Spinal cord (tissue), 10 donors: Measurements from ENCODE around the gene THSD4. TPM values are rescaled to one million over a fixed set of nuclear protein-coding genes. Genes with fewer than 3 reads are reported as not detected.

Experiments used
- DNase-seq, 6 donors: peaks; one replicate each; pipeline versions ENCODE4 v3.0.0 to v3.0.0-alpha.2; 2013 to 2015; ENCODE audit warnings: low spot score in 6 of 6, low read depth in 4 of 6
- H3K27ac ChIP-seq: one replicate; pipeline ENCODE4 v1.5.1; 2013; ENCODE audit warnings: low read depth, low read length, control low read depth
- H3K27me3 ChIP-seq: one replicate; pipeline ENCODE4 v1.6.1; 2013; ENCODE audit warnings: low read length; ENCODE audit not compliant: control insufficient read depth, insufficient read depth
- H3K36me3 ChIP-seq: one replicate; pipeline ENCODE4 v1.6.1; 2013; ENCODE audit warnings: low read length; ENCODE audit not compliant: control insufficient read depth, insufficient read depth
- H3K4me1 ChIP-seq: one replicate; pipeline ENCODE4 v1.6.1; 2013; ENCODE audit warnings: low read length; ENCODE audit not compliant: control insufficient read depth, insufficient read depth
- H3K4me3 ChIP-seq: one replicate; pipeline ENCODE4 v1.5.1; 2013; ENCODE audit warnings: low read depth, low read length, control low read depth
- H3K9me3 ChIP-seq: one replicate; pipeline ENCODE4 v1.6.1; 2013; ENCODE audit warnings: low read length; ENCODE audit not compliant: control insufficient read depth, insufficient read depth
- WGBS: methylation state at CpG from one replicate; pipeline ENCODE4 v1.1.5; 2013; ENCODE audit warnings: missing lambda C conversion rate; ENCODE audit not compliant: insufficient coverage; 5-methylcytosine and 5-hydroxymethylcytosine counted together
- long read RNA-seq, 4 donors: transcript quantifications; one replicate each; lab custom pipeline, GENCODE V29; 2026
- polyA plus RNA-seq, 2 donors: library from polyadenylated mRNA; unstranded; fragments of 120-200 nt; gene quantifications; one replicate each; pipeline ENCODE4 v1.2.1, GENCODE V29; 2013; ENCODE audit not compliant: insufficient read length in 2 of 2
- total RNA-seq, 2 donors: library from RNA; depleted of rRNA in 1 of 2; stranded (reverse); fragments of 120-200 nt in 1 of 2; fragments of >200 nt in 1 of 2; gene quantifications; one replicate each; pipeline versions ENCODE4 v1.2.3 to v1.2.4, GENCODE V29; 2013 to 2014
- donor health status: healthy.

THSD4 gene
- total RNA-seq (100 to 1,000 TPM in 1 of 2 donors, 10 to 100 TPM in 1; 85.9 to 127 TPM), polyA plus RNA-seq (10 to 100 TPM; 18.2 to 40.6 TPM)
- long read RNA-seq, donor 1, partial matches to known transcripts = 21 of 25 reads
- long read RNA-seq, donor 1, other reads (novel, unspliced or antisense) = 0 of 25 reads
- long read RNA-seq, donor 2, partial matches to known transcripts = 0 of 1 reads
- long read RNA-seq, donor 2, other reads (novel, unspliced or antisense) = 0 of 1 reads
- long read RNA-seq, donor 3 = 0 reads
- long read RNA-seq, donor 4 = 0 reads

DNA sequence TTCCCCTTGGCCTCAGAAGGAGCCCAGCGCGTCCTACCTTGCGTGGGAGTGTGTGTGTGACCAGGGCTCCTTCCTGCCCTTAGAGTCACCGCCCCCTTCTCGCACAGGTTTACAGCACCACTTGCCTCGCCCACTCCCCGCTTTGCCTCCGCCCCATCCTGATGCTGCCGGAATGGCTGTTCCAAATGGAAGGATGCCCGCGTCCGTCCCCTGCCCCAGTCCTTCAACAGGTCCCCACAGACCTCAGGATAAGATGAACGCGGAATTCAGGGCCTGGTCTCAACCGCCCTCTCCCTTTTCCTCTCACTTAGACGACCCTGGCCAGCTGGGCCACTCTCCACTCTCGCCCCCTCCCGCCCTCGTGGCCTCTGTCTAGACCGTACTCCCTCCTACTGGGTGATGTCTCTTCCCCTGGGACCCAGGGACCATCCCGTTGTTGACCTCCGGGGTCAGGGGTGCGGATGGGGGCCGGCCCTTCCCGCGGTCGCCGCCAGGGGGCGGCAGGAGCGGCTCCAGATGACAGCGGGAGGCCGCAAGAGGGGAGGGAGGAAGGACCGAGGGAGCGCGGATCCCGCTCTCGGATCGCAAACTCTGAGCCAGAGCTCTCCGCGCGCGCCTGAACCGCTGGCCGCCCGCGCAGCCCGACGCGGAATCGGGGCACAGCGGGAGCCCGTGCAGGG is at the start of gene THSD4:
Gene THSD4 (plus strand): TSS at position 585 of the 680 bp plus-strand sequence.
- Histone ChIP-seq H3K27me3 (peaks cover 4% of the 10 kb centered on the region), H3K36me3 (no peaks in the 10 kb centered on the region), H3K4me3 (peak within 1 kb of the TSS; percentile 41), H3K9me3 (no peaks in the 10 kb centered on the region), H3K27ac (no peak within 1 kb of the TSS), H3K4me1 (peaks cover 11% of the 10 kb centered on the region)
- peak in 3 of 6 donors; percentile 48 to 82 (median 82) for DNase-seq
- WGBS = 11% methylated on average over 49 of the region's 52 CpGs

DNA sequence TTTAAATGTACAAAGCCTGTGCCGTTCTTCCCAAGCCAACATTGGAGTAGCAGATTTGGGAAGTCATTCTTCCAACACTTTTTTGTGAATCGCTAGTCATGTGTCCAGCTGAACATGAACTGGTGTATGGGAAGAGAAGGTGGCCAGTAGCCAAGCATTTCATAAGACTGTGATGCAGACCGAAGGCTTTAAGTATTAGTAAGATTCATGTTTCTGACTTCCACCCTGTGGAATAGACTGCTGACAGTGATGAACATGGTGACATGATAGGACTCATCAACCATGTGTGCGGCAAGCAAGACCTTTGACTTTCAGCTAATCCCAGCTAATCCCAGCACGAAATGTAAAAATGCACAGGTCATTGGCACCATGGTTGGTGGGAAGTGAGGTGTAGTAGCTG is 48.3 kb upstream of the THSD4 start:
- no peaks in the 10 kb centered on the region for H3K27me3 ChIP-seq
- 98% methylated on average over 4 of the region's 5 CpGs for WGBS
- no peaks in the 10 kb centered on the region for H3K4me1 ChIP-seq
- no peak for DNase-seq
- no peak overlapping the region for H3K27ac ChIP-seq
- no peak overlapping the region for H3K4me3 ChIP-seq
- no peaks in the 10 kb centered on the region for H3K9me3 ChIP-seq
- no peaks in the 10 kb centered on the region for H3K36me3 ChIP-seq

DNA sequence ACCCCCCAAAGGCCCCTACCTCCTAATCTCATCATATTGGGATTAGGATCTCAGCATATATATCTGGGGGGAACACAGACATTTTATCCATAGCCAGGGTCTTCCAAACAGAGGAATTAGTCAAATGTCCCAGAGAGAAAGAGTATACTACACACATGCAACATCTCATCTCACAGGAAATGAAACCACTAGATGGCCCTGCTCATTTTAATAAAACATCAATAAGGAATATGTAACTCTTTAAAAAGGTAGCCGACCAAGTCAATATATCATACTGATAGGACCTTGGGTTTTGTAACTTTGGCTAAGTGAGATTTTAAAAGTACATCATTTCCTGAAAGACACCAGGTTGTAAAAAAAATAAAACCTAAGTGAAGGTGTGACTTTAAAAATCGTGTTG is 45.6 kb upstream of the THSD4 start:
- H3K36me3 ChIP-seq = no peaks in the 10 kb centered on the region
- no peak overlapping the region for H3K4me3 ChIP-seq
- no peaks in the 10 kb centered on the region for H3K27me3 ChIP-seq
- DNase-seq = no peak
- 100% methylated on average over 1 of the region's 2 CpGs for WGBS
- no peaks in the 10 kb centered on the region for H3K4me1 ChIP-seq
- H3K27ac ChIP-seq = no peak overlapping the region
- H3K9me3 ChIP-seq = peaks cover 6% of the 10 kb centered on the region

DNA sequence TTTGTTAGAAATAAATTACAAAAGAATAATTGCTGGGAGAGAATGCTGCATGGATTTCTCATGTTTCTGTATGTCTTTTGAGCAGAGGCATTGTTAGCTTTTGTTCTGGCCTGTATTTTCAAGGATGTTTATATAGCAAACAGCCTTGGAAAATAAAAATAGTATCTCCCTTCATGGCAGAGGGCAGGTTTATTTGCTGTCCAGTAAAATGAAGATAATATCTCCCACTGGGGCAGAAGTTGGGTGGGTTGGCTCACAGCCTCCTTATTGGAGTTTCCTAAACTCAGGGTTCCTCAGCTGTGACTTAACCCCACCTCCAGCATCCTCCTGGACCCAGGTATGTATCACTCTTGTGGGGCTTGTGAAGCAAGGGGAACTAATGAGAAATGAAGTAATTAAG is 43.7 kb upstream of the THSD4 start:
- H3K27me3 ChIP-seq = no peaks in the 10 kb centered on the region
- no peaks in the 10 kb centered on the region for H3K4me1 ChIP-seq
- H3K36me3 ChIP-seq = no peaks in the 10 kb centered on the region
- H3K9me3 ChIP-seq = peaks cover 6% of the 10 kb centered on the region
- no peak overlapping the region for H3K27ac ChIP-seq
- DNase-seq = no peak
- no peak overlapping the region for H3K4me3 ChIP-seq

DNA sequence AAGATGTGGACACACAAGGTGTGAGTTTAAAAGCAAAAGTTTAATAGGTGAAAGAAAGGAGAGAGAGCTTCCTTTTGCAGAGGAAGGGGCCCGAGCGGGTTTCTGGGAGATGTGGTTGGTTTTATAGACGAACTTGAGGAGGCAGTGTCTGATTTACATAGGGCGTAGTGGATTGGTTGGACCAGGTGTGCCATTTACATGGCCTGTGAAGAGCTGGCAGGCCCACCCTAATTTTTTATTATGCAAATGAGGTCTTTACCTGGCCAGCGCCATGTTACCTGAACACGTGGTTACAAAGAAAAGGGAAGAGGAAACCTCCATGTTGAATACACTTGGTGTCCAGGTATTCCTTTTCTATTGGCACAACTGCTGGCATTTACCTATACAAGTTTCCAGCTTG is 42.8 kb upstream of the THSD4 start:
- H3K4me1 ChIP-seq = no peaks in the 10 kb centered on the region
- 93% methylated on average over 6 of the region's 6 CpGs for WGBS

DNA sequence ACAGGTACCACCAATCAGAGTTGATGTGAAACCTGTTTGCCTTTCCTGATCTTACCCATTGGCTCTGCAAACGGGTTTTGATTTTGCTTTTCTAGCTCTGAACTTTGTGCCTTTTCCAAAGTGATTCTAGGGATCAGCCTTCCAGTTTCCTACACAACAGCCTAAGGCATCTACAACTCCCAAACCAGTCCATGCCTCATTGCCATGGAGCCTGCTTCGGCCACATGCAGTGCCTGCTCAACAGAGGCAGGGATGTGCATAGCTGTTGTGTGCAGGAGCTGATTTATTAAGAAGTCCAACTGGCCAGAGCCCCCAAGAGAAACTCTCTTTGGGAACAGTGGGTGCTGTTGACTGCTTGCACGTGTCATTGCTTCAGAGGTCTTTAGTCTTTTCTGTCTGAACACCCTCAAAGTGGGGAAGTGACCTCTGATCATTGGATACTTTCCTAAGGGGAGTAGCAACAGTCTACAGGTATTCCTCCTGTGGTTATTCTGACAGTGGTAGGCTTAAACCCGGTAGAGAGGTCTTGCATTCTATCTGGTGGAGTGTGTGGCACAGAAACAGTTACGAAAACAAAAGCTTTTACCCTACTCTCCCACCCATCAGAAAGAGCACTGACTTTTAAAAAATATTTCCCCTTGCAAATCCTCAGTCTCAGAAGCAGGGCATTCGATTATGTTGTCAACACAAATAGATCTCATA is 36.6 kb upstream of the THSD4 start:
- H3K27ac ChIP-seq = no peak overlapping the region
- no peaks in the 10 kb centered on the region for H3K4me1 ChIP-seq
- H3K9me3 ChIP-seq = peaks cover 6% of the 10 kb centered on the region
- H3K36me3 ChIP-seq = no peaks in the 10 kb centered on the region
- H3K4me3 ChIP-seq = no peak overlapping the region
- no peak for DNase-seq
- 63% methylated on average over 3 of the region's 6 CpGs for WGBS
- H3K27me3 ChIP-seq = no peaks in the 10 kb centered on the region

More for the DNA sequence above, 42.8 kb upstream of the THSD4 start:
- DNase-seq = no peak
- H3K36me3 ChIP-seq = no peaks in the 10 kb centered on the region
- no peaks in the 10 kb centered on the region for H3K27me3 ChIP-seq
- H3K4me3 ChIP-seq = no peak overlapping the region
- H3K27ac ChIP-seq = no peak overlapping the region
- H3K9me3 ChIP-seq = peaks cover 6% of the 10 kb centered on the region

DNA sequence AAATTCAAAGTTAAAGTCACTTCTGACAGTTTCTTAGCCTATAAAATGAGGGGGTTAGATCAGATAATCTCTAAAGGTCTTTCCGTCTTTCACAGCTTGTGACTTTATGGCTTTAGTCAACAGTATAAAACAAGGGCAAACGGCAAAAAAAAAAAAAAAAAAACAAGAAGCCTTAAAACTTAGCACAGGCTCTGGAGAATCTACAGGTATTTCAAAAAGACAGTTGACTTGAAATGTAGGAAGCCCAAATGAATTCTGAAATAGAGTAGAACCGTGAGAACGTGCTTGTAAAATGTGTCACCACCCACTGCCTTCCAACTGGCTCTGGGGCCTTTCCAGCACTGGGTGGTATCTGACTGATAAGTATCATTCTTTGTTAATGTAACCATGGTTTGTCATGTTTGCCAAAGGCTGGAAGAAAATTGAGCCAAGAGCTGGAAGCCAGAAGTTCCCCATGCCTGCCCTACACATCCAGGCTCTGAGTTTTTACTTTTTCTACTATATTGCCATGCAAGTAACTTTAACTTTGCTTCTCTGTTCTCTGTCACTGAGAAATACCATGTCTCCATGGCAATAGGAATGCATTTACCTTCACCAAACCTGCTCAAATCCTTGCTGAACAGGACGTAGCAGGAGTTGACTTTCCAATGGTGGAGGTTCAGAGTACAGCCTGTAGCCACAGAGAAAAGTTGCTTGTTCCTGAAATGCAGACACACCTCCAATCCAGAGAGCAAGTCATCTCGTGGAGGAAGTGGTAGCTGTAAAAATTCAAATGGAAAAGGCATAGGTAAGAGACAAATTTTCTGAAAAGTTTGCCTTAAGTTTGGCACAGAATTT is 35.8 kb upstream of the THSD4 start:
- H3K27ac ChIP-seq = no peak overlapping the region
- no peaks in the 10 kb centered on the region for H3K4me1 ChIP-seq
- H3K4me3 ChIP-seq = no peak overlapping the region
- WGBS = no CpG with 5 or more reads among the region's 6 CpGs
- H3K27me3 ChIP-seq = no peaks in the 10 kb centered on the region
- H3K9me3 ChIP-seq = peaks cover 2% of the 10 kb centered on the region
- H3K36me3 ChIP-seq = no peaks in the 10 kb centered on the region
- DNase-seq = no peak

DNA sequence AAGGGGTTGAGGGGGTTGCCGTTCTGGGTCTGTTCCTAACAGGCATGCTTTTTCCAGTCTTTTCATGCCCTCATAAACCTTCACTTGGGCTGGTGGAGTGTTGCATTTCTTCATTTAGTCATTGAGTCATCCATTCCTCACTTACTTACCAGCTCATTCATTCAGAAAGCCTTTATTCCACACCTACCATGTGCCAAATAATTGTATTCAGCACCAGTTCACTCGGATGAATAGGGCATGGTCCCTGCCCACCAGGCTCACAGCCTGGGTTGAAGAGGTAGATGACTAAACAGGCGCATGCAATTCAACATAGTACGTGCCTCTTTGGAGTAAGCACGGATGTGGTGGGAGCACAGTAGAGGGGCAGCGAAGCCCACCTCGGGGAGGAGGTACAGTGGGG is 35.1 kb upstream of the THSD4 start:
- no peaks in the 10 kb centered on the region for H3K27me3 ChIP-seq
- no peak overlapping the region for H3K27ac ChIP-seq
- no peak overlapping the region for H3K4me3 ChIP-seq
- 82% methylated on average over 6 of the region's 7 CpGs for WGBS
- no peaks in the 10 kb centered on the region for H3K4me1 ChIP-seq
- DNase-seq = no peak
- no peaks in the 10 kb centered on the region for H3K9me3 ChIP-seq
- H3K36me3 ChIP-seq = no peaks in the 10 kb centered on the region

DNA sequence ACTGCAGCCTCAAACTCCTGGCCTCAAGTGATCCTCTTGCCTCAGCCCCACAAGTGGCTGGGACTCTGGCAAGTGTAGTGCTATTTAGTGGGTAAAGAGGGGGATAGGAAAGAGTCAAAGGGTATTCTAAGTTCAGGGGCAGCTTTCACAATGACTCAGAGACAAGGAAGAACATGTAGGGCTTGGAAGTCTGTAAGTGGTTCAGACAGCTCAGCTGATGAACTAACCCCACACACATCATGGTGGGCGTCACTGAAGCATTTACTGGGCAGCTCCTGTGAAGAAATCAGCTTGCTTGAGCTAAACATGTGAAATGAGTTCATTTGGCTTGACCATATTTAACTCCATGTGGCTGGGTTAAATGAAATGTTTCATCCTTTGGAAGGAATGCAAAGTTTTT is 34.6 kb upstream of the THSD4 start:
- no CpG with 5 or more reads among the region's 1 CpG for WGBS
- no peak for DNase-seq
- no peak overlapping the region for H3K27ac ChIP-seq
- no peak overlapping the region for H3K4me3 ChIP-seq
- no peaks in the 10 kb centered on the region for H3K4me1 ChIP-seq
- no peaks in the 10 kb centered on the region for H3K27me3 ChIP-seq
- no peaks in the 10 kb centered on the region for H3K36me3 ChIP-seq
- no peaks in the 10 kb centered on the region for H3K9me3 ChIP-seq
